Frontal cortex (tissue), 4 donors: Measurements from ENCODE around the gene PUS1. TPM values are rescaled to one million over a fixed set of nuclear protein-coding genes. Genes with fewer than 3 reads are reported as not detected.
"Not testable (repeated sequence)": the region's sequence is repeated elsewhere in the genome, so short reads cannot be mapped to it uniquely, and the experiment has no call there.

Experiments used
- DNase-seq, 2 donors: peaks; one replicate each; pipeline ENCODE4 v3.0.0; 2012; ENCODE audit warnings: low spot score in 2 of 2
- FAIRE-seq: peaks from 2 replicates; lab custom pipeline; 2012; peaks lifted over from hg19 to GRCh38; lab: Jason Lieb, UNC
- total RNA-seq: library from RNA; depleted of rRNA; stranded (reverse); fragments of >200 nt; gene quantifications from one replicate; pipeline ENCODE4 v1.2.3, GENCODE V29; 2014
- donor health status: control.
- donor health status: control.
- donor health status: control.

The PUS1 gene
- total RNA-seq, result 3.3 TPM

DNA sequence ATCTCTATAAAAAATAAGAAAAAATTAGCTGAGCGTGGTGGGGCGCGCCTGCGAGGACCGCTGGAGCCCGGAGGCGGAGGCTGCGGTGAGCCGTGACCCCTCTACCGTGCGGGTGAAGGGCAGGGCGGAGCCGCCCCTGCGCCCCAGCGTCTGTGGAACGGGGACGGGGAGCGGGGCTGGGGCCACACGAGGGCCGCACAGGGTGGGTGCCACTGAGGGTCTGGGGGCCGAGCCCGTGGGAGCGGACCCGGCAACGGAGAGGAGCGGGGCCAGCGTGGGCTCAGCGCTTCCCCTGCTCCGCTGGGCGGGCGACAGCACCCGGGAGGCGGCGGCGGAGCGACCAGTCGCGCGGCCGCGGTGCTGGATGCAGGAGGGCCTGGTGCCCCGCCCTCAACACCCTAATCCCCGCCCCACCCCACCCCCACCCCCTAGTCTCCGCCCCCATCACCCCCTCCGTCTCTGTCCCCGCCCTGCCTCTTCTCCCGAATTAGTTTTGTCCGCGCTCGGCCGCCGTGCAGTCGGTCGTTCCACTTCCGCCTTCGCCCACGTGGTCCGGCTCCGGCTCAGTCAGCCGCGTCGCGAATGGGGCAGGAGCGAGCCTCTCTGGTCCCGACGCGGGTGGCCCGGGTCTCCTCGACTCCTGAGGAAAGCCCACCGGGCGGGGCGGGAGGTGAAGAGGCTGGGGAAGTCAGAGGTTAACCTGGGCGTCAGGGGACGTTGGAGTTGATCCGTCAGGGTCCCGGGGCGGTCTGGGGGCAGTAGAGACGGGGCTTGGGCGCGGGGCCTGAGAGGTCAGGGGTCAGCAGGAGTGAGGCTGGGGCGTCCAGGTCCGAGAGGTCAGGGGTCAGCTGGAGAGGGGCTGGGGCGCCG is at the start of gene PUS1:
PUS1 (plus strand) TSS at position 566 of the 870 bp plus-strand sequence. CDS start 447 bp downstream, outside the sequence.
- peak; percentile 100 for DNase-seq
- no peak for FAIRE-seq

DNA sequence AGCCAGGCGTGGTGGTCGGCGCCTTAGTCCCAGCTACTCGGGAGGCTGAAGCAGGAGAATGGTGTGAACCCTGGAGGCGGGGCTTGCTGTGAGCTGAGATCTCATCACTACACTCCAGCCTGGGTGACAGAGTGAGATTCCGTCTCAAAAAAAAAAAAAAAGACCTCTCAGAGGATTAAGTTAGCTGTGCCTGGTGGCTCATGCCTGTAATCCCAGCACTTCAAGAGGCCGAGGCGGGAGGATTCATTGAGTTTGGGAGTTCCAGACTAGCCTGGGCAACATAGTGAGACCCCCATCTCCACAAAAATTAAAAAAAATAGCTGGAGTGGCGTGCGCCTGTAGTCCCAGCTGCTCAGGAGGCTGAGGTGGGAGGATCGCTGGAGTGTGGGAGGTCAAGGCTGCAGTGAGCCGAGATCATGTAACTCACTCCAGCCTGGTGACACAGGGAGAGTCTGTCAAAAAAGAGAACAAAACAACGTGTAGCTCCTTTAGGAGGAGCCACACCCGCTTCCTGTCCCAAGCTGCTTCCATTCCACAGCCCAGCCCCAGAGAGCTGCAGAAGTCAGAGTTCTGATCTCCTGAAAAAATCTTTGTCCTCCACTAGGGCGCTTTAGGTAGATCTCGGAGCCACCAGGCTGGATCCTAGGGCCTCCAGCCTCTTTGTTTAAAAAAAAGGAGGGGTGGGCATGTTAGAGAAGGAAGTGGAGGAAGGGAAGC is 46.1 kb upstream of the PUS1 start:
- FAIRE-seq, result no peak
- DNase-seq, result no peak

DNA sequence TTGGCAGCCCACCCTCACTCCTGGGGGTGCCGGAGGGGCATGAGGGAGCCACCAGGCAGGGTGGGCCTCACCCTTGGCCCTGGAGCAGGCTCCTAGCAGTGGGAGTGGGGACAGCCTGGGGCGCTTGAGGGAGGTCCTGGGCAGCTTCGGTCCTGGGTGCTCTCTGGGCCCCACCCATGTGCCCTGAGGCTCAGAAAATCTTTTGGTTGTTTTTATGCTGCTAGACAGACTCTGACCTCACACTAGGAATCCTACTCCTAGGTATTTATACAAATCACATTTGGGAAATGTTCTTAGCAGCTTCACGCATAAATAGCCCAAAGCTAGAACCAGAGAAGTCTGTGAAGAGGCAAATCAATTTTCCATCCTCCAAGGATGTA is 45.6 kb upstream of the PUS1 start:
- FAIRE-seq, result no peak

DNA sequence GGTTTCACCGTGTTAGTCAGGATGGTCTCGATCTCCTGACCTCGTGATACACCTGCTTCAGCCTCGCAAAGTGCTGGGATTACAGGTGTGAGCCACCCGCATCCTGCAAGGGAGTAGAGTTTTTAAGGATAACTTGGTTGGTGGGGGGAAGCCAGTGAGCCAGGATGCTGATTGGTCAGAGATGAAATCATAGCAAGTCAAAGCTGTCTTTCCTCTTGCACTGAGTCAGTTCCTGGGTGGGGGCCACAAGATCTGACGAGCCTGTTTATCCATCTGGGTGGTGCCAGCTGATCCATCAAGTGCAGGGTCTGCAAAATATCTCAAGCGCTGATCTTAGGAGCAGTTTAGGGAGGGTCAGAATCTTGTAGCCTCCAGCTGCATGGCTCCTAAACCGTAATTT is 44.0 kb upstream of the PUS1 start:
- not testable (repeated sequence) for DNase-seq, FAIRE-seq

More for the DNA sequence above, 45.6 kb upstream of the PUS1 start:
- no peak for DNase-seq

DNA sequence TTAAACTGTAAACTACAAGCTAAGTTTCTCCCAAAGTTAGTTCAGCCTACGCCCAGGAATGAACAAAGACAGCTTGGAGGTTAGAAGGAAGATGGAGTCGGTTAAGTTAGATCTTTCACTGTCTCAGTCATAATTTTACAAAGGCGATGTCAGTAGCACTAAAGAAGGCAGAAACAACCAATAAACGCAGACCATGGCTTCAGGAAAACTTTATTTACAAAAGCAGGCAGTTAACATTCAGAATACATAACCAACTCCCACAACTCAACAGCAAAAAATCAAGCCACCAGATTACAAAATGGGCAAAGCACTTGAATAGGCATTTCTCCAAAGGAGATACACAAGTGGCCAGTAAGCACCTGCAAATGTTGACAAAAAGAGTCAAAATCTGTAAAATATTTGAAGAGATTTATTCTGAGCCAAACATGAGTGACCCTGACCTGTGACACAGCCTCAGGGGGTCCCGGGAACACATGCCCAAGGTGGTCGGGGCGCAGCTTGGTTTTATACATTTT is 43.5 kb upstream of the PUS1 start:
- FAIRE-seq, result no peak
- no peak for DNase-seq

DNA sequence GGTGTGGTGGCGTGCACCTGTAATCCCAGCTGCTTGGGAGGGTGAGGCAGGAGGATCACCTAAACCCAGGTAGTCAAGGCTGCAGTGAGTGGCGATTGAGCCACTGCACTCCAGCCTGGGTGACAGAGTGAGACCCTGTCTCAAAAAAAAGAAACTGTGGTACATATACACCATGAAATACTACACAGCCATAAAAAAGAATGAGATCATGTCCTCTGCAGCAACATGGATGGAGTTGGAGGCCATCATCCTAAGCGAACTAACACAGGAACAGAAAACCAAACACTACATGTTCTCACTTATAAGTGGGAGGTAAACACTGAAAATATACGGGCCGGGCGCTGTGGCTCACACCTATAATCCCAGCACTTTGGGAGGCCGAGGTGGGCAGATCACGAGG is 37.4 kb upstream of the PUS1 start:
- not testable (repeated sequence) for DNase-seq, FAIRE-seq

DNA sequence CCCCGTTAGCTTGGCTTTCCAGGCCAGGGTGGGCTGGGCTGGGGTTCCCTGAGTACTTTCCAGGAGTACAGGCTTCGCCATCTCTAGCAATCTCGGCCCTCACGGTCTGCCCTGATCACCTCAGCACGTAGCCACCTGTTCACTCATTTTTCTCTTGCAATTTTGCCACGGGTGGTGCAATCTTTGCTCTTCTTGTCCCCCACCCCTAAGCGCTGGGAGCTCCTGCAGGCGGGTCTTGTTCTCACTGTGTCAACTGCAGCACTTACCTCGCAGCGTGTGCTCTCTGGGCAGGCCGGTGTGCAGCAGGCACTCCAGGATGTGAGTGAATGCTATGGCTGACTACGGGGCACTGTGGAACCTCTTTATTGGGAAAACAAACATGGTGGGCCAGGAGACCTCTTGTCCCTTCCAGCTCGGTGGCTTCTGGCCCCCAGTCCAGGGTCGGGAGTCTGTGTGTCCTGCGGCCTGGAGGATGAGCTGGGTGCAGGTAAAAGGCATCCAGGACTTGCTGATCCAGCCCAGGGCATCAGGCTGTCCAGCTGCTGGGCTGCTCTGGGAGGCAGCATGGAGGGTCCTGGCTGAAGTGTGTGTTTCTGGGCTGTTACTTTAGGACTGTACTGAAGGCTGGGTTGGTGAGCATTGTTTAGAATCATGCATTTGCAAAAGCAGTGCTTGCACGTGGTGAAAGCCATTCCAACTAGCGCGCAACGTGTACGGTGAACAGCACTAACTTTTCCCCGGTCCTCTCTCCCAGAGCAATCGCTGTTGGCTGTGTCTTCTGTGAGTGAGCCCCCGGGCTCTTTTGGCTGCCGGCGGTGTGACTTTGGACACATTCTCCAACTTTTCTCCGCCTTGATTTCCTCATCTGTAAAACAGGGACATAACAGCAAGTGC is 36.1 kb upstream of the PUS1 start:
- peak in 1 of 2 donors; percentile 16 for DNase-seq
- no peak for FAIRE-seq

DNA sequence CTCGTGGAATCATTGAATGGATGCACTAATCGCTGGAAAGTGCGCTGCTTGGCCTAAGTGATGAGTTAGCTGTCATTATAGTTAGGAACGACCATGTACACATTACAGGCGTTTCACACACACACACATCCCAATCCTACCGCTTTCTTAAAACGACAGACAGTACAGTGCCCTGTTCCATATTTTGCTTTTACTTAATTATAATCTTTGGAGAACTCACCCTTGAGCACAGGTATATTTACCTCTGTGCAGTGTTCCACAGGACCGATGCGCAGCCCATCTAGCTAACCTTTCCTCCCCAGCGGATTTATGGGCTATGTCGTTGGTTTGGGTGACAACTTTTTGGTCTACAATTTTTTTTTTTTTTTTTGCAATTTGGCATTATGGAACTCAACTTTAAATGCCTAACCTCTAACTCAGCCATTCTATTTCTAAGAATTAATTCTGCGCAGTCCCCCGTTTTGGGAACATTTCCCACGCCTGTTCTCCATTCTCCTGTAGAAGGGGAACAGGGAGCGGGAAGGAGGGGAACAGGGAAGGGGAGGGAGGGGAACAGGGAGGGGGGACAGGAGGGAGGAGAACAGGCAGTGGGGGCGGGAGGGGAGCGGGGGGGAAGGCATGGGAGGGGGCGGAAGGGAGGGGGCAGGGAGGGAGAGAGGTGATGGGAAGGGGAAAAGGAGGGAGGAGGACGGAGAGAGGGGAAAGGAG is 35.3 kb upstream of the PUS1 start:
- DNase-seq, result peak in 1 of 2 donors; percentile 30
- FAIRE-seq, result no peak

DNA sequence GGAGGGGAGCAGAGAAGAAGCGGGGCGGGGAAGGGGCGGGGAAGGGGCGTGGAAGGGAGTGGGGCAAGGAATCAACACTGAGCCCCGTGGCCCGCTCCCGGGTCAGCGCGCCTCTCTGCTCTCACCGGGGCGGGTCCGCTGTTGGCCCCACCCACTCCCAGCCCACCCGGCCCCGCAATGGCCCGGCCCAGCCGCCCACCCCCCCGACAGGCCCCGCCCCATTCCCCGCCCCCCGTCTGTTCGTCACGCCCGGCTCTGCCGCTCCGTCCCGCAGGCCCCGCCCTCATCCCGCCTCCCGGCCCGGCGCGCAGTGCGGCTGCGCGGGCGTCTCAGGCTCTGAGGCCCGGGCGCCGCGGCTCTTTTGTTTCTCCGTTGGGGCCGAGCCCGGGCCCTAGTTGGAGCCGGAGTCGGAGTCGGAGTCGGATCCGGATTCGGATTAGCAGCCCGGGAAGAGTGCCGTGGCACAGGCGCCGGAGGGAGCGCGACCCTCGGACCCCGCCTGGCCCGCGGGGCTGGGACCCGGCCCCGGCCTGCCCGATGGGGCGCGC is 34.7 kb upstream of the PUS1 start, which contains the start of gene ULK1:
ULK1 (plus strand) TSS at position 310 of the 548 bp plus-strand sequence. CDS start 380 bp downstream, outside the sequence.
- peak; percentile 100 for DNase-seq
- no peak for FAIRE-seq

DNA sequence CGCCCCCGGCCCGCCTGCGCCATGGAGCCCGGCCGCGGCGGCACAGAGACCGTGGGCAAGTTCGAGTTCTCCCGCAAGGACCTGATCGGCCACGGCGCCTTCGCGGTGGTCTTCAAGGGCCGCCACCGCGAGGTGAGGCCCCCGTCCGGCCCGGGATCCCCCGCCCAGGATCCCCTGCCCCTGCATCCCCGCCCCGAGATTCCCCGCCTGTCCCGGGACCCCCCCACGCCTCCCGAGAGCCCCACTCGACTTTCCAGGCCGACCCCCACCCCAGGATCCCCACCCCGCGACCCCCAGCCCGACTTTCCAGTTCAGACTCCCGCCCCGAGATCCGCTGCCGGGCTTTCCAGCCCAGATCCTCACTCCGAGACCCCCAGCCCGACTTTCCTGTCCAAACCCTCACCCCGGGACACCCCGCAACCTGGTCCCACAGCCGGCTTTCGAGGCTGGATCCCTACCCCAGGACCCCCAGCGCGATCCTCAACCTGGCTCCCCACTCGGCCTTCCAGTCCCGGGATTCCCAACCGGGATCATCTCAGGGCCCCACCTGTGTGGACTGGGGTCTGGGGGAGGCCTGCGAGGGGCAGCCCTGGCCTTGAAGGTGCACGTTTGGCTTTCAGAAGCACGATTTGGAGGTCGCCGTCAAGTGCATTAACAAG is 34.0 kb upstream of the PUS1 start:
- FAIRE-seq (no peak), DNase-seq (peak; percentile 18 to 42)

DNA sequence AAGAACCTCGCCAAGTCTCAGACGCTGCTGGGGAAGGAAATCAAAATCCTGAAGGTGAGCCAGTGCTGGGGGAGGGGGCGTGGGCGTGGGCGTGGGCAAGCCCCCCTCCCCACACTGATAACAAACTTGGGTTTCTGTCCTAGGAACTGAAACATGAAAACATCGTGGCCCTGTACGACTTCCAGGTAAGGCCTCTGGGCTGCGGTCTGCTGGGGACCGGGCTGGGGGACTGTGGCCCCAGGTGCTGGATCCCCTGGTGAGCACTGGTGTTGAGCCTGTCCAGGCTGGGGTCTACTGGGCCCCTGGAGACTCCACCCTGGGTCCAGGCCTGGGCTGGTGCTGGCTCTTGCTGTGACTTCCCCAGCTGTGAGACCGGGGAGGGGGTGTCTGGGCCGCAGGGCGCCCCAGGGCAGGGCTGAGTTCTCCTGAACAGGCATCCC is 33.4 kb upstream of the PUS1 start:
- DNase-seq, result no peak
- no peak for FAIRE-seq

DNA sequence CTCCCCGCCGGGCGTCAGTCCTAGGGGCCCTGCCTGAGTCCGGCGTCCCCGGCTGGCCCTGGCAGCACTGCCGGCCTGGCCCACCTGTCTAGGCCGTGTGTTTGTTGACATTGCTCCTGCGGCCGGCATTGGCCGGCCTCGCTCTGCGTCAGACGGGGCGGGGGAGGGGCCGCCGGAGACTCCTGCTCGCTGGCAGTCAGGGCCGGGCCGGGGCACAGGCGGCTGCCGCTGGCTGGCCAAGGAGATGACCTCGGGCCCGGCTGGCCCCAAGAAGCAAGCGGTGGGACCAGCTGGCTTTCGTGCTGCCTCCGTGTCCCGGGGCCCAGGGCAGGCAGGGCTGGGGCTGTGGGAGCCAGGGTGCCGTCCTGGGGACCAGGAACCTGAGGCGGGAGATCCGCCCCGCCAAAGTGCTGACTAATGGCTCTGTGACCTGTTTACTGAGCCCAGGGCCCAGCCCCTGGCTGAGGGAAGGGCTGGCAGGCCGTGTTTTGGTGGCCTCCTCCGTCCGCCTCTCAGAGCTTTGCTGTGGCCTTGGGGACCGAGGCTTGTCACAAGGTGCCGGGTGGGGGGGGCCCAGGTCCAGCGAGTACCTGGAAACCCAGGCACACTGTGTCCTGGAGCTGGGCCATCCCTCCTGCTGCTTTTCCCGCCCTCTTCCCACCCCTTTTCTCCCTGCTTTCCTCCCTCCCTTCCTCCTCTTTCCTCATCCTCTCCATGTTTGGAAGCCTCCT is 32.8 kb upstream of the PUS1 start:
- DNase-seq (peak; percentile 89 to 92), FAIRE-seq (no peak)

DNA sequence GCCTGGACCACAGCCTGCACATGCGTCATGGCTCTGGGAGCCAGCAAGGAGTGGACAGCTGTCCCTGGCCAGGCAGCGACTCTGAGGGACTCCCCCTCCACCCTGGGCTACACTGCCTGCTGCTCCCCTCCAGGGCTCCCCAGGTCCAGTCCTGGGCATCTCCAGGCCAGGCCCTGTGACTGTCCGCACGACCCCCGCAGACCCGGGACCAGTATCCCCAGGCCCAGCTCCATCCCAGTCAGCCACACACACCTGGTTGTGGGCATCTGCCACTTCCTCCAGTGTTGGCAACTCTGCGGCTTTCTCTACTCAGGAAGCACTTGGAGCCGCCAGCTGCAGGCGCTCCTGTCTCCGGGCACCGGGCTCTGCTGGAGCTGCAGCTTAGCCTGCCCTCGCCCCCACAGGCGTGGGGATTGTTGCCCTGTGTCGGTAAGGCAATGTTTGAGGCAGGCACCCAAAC is 32.2 kb upstream of the PUS1 start:
- DNase-seq, result peak; percentile 81 to 88
- FAIRE-seq, result no peak

DNA sequence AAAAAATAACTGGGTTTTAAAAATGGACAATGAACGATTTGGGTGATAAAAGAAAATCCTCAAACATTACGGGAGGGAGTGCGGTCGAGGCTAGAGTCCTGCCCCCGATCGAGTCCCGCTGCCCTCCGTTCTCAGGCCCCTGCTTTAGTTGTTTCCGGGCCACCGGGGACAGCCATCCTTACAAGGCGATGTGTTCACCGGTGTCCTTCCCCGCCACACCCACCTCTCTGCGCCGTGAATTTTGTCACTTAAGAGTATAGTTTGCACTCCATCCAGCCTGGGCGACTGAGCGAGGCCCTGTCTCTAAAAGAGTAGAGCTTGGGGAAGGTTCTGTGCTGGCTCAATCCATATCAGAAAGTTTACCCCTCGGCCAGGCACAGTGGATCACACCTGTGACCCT is 31.8 kb upstream of the PUS1 start:
- peak in 1 of 2 donors; percentile 10 for DNase-seq
- FAIRE-seq, result no peak

DNA sequence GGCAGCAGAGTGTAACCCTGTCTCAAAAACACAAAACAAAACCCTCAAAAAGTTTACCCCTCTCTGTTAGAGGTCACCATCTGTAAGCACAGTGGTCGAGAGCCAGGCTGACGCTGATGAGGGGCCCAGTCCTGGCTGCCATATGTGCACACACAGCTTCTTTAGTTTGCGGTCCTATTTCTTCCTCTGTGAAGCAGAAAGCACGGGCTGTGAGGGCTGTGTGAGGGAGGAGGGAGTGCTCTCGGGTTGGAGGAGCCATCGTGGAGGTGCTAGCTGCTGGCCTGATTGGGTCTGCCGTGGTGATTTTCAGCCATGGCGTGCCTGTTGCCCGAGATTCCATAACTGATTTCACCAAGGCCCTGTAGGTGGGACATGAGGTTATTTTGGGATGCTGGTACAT is 31.2 kb upstream of the PUS1 start:
- FAIRE-seq (no peak), DNase-seq (no peak)

DNA sequence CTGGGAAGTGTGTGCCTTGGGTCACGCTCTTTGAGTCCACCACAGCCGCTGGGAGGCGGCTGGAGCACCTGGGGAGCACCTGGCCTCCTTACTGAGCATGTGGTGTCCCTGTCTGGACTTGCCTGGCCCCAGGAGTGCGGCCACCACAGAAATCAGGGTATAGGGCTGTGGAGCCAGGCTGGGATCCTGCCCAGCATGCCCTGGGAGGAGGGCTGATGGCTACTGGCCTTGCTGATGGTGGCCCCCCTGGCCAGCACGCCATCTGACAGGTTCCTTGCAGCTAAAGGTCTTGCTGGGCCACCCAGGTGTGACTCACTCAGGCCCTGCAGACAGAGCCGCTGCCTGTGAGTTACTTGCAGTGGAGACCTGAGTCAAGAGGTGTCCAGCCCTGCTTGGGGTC is 28.7 kb upstream of the PUS1 start:
- DNase-seq (no peak), FAIRE-seq (no peak)
